Measurements from ENCODE around the gene CD274.

CD274 gene

DNA sequence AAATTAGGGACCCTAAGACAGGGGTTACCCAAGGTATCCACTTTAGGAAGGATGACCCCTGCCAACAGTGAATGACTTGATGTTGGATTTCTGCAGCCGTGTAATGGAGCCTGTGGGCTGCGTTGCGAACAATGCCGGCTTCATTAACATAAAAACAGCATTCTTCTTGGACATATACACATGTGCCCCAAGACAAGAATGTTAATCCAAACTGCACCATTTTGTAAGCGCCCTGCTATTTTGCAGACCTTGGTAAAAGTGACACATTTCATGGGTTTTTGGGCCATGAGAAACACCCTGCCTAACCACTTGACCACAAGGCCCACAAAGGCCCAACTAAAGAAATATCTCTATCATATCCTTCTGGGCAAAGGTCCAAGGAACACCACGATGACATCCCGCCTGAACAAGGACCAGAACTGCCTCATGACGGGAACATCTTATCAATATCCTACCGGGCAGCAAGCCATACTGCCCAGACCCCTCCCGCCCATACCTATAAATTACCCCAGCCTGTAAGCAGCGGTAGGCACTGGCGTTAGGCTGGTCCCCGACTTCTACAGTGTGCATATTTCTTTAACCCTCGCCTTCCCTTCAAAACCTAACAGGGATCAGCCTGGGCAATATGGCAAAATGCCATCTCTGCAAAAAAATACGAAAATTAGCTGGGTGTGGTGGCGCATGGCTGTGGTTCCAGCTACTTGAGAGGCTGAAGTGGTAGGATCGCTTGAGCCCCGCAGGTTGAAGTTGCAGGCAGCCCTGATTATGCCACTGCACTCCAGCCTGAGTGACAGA is 50.3 kb downstream of the CD274 start:
- DNase-seq, result no peak

DNA sequence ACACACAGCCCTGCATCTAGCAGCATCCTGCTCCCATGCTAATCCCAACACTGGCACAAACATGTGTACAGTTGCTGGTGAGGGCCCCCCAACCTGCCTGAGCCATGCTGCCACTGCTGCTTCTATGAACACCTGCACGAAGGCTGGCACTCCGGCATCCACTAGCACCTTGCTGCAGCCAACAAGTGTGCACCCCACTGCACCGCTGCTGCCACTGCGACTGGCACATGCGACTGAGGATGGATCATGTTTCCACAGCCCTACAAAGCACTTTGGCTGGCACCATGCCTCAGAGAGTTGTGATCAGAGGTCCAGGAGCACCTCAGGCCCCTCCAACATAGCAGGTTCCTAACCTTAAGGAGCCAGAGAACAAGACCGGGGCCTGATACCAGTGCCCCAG is 52.2 kb downstream of the CD274 start:
- DNase-seq, result no peak

DNA sequence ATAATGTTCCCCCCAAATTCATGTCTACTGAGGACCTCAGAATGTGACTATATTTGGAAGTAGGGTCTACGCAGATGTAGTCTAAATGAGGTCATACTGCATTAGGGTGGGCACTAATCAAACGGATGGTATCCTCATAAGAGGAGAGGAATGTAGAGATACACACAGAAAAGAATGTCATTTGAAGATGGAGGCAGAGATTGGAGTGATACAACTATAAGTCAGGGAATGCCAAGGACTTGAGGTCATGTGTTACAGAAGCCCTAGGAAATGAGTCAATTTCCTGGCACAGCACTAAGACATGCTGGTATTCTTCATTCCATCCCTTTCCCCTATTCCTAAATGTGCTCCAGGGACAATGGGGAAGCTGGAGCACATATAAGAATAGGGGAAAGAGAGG is 59.2 kb downstream of the CD274 start:
- DNase-seq, result no peak

DNA sequence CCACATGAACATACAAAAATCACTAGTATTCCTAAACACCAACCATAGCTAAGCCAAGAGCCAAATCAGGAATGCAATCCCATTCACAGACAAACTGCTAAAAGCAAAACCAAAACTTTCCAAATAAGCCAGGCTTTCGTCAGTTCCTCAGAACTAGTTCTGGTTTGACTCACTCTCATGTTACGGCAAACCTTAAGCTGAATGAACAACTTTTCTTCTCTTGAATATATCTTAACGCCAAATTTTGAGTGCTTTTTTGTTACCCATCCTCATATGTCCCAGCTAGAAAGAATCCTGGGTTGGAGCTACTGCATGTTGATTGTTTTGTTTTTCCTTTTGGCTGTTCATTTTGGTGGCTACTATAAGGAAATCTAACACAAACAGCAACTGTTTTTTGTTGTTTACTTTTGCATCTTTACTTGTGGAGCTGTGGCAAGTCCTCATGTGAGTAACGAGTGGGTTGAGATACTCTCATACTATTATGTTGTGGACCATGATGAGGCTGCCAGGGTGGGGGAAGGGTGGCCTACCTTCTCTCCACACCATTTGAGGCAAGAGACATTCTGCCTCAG is 60.1 kb downstream of the CD274 start, which contains the start of gene PDCD1LG2:
Gene PDCD1LG2 (plus strand): TSS at position 172 of the 572 bp plus-strand sequence. CDS start 12,016 bp downstream, outside the sequence.
- DNase-seq, result peak; percentile 20

DNA sequence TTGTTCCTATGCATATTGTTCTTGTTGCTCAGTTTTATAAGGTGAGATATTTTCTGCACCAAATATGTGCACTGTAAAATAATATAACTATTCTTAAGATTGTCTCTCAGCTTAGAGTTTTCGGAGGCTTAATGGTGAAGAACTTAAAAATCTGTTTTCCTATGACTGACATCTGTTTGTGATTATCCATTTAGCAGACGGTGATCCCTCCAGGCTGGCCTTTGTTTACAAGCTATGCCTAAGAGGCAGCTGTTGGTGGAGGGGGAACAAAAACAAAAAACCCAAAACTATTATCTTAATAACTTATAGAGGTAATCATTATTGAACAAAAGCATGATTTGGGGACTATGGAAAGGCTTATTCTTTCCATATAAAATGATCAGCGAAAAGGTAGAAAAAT is 60.6 kb downstream of the CD274 start:
- DNase-seq, result peak; percentile 27

DNA sequence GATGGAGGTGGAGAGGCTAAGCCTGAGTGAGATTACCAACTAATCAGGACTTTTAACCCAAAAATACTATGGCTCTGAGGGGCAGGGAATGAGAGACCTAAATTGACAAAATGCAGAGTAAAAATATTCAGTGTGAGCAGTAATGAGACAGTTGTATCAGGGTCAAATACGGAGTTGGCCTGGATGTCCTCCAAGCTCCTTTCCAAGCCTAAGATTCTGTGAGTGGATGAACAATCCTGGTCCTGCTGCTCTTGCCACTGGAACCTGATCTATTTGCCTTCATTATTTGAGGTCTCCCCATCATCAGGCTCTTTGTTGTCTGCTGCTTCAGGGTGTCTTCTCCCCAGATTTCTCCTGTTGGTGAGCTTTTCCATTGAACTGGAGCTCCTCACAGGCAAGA is 61.1 kb downstream of the CD274 start:
- peak; percentile 18 for DNase-seq

DNA sequence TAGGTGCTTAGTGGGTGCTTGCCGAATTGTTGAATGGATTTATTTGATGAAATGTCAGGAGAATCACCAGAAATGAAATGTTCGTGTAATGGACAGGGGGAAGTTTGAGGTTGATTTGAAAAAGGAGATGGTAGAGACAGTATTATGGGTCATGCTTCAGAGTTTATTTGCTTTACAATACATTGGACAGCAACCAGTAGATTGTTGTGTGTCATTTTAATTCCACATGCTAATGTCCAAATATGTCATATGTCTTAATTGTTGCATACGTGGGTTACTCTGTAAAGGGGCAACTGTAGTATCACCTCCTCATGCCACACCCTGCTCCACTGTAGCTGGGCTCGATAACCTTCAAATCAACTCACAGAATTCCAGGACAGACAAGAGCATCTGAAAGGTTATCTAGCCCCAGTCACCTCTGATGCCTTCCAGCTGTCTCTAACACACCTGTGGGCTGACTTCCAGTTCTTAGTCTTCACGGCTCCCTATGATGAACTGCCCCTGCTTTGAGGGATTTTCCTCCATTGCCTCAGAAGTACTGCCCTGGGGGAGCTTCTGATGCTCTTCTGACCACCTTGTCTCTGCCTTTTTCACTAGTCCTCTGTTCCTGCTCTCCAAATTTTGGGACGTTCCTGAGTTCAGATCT is 61.7 kb downstream of the CD274 start:
- DNase-seq, result no peak

DNA sequence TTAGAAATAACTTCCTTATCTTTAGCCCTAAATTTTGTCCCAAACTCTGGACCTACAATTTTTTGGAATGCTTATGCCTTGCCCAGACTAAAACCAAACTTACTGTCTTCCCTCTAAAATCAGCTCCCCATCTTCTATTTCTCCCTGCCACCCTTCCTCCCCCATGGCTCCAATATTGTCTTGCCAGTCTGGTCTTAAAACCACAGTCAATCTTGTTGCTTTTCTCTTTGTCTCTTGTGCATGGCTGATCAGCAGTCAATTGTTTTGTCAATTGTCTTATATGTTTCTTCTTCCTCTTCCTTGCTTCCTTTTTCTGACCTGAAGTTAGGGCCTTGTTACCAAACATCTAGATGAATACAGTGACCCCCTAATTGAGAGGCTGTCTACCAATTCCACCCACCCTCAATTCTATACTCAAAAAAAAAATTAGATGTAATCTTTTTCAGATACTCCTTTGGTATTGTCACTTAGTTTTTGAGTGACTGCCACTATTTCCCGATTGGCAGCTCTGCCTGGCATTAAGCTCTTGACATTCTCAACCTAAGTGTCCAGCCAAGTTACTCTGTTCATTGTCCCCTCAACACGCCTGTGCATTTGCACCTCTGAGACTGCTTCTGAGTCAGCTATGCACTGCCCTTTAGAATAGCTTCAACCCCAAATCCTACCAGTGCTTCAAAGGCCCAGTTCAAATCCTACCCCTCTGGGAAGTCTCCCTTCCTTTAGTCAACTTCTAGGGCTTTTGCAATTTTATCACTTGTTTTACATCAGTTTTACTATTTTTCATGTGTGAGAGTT is 62.5 kb downstream of the CD274 start:
- DNase-seq, result no peak

DNA sequence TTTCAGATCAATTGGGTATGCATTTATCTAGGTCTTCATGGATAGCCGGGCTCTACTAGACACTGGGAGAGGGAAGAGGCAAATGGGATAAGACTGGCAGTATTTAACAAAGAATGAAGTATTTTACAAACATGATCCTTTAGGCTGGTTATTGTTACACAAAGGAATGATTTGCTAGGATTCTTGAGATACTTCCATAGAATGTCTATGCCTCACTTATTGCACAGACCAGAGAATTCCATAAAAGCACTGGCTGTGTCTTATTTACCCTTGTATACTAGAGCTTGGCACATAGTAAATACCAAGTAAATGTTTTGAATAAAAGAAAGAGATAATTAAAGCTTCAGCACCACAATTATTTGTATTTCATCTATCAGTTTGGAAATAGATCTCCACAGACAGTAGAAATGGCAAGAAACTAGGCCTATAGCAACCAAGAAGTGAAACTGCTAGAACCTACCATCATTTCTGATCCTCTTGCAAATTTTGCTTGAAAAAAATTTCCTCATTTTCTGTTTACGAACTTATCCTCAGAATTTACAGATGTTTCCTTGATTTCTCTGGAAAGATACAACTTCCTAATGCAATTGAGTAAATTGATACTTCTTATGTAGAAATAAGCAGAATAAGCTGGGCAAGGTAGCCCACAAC is 63.7 kb downstream of the CD274 start:
- no peak for DNase-seq

DNA sequence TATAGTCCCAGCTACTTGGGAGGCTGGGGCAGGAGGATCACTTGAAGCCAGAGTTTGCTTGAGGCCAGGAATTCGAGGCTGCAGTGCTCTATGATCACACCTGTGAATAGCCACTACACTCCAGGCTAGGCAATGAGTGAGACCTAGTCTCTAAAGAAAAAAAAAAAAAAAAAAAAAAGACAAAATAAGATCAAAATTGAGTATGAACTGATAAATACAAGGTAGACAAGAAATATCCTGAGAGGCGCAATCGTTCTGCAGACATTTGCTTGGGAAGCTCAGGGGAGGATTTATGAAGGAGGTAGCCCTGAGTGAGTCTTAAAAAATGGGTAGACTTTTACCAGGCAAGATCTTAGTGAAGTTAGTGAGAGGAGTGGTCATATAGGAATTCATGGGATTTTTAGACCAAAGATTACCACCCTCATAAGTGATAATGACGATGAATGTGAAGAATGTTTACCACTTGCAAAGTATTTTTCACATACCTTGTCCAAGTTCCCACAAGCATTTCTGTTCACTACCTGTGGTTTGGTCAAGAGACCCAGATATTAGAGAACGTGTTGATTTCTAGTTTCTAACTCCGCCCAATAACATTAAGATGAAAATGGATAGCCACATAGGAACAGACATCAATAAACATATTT is 64.4 kb downstream of the CD274 start:
- no peak for DNase-seq

DNA sequence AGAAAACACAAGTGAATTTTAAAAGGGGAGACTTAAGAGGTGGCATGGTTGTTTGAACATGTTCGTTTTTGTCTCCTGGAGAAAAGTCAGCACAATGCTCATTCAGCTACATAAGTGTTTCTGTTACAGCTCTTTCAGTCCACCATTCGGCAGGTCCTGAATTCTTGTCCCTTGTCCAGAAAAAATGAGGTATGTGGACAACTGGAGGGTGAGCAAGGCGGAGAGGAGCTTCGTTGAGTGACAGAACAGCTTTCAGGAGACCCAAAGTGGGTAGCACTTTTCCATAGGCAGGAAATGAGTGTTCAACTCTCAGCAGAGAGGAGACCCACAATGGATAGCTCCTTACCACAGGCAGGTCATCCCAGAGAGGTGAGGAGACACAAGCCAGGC is 64.9 kb downstream of the CD274 start:
- no peak for DNase-seq

DNA sequence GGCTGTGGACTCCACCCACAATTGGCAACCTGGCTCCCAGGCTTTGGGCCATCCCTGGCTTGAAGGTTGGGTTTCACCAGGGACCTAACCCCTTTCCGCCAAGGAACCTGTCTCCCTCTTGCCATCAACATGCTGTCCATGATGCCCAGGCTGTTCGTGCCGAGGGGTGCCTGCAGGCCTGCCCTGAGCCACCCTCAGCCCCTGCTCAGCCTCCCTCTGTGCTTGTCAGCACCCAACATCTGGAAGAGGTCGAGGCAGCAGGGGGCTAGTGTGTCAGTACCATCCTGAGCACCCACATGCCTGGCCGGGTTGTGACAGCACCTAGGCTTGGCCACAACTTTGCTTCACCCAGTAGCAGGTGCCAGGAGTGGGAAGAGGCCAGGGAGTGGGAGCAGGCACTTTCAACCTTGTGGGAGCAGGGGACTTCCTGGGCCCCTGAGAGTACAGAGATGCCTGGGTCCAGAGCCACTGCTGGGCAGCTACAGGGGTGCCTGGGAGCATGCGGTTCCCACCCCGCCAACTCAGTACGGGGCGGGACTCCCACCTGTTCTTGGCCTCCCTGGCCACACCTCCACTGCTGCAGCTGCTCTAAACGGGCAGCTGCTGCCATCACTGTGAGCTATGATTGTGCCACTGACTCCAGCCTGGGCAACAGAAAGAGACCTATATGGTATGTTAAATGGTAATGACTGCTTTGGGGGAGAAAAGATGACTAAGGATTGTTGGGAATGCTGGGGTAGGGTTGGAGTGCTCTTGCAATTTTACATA is 66.3 kb downstream of the CD274 start:
- DNase-seq, result no peak

DNA sequence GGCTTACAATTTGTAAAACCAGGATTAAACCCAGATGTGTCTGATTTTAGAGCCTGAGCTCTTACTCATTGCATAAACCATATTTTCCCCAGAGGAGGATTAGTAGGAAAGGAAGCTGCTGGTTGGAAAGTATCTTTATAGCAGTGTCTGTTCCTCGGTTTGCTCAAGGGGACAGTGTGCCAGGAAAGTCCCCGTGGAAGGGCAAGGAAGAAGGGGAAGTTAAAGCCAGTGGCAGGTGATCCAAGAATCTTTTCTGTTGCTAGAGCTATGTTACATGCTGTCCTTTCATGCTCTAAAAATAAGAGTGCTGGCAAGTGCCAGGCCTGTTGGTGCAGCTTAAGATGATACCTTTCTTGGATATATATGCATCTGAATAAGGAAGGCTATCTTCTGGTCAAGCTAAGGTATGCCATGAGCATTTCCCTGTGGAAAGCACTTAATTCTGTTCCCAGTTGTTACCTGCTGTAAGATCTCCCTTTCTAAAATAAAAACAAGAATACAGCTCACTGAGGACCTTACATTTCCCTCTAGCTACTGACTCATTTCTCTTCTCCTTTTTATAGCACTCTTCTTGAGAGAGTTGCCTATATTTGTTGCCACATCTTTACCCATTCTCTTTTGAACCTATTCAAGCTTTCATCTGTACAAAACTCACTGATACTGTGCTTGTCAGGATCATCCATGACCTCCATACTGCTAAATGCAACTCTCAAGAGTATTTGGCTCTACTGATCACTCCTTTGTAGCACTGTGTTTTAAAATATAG is 68.0 kb downstream of the CD274 start:
- no peak for DNase-seq

DNA sequence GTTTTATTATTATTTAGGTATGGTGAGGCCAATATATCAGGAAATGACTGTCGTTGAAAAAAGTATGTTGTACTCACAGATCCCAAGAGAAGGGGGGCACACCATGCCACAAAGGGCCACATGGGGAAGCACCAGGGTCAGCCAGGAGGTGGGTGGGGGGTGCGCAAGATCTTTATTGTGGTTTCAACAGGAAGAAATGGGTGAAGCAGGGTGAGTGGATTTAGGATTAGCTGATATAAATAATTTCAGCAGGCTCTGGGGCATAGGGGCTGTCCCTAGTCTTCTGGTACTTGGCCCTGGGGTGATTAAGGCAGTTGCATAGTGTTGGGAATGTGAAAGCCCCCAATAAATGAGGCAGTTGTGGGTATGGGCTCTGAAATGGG is 68.6 kb downstream of the CD274 start:
- no peak for DNase-seq

Measured in retina (tissue), 1 donor.